GM23248 (cell line): ENCODE measurements around the gene UPP1.

ENCODE experiments used
- EZH2 ChIP-seq: fragments of 200-600 bp; sonication (generic); IDR thresholded peaks from 2 replicates; pipeline ENCODE4 v1.6.1; 2018; ENCODE audit warnings: antibody characterized with exemption, mild to moderate bottlenecking; ENCODE audit not compliant: insufficient read depth, poor library complexity, severe bottlenecking
- EZH2phosphoT487 ChIP-seq: fragments of 200-600 bp; sonication (generic); IDR thresholded peaks from 2 replicates; pipeline ENCODE4 v1.6.1; 2018; ENCODE audit warnings: antibody characterized with exemption, moderate library complexity, mild to moderate bottlenecking, low read depth; ENCODE audit not compliant: insufficient read depth

GRCh38 chr7:48109848-48110663 is 21.0 kb downstream of the UPP1 start:
- no peak for TF ChIP-seq EZH2
- no peak for TF ChIP-seq EZH2phosphoT487
